DMS79 treated with DMSO at 0.1 percent for 48 hours (cell line): ENCODE measurements around the gene LCNL1.

Source experiments
- DNase-seq: peaks from one replicate; lab custom pipeline; 2025; lab: John Stamatoyannopoulos, UW

The LCNL1 gene

GRCh38 chr9:136975644-136976043 lies 7.1 kb upstream of the LCNL1 start:
- no peak for DNase-seq

DNA sequence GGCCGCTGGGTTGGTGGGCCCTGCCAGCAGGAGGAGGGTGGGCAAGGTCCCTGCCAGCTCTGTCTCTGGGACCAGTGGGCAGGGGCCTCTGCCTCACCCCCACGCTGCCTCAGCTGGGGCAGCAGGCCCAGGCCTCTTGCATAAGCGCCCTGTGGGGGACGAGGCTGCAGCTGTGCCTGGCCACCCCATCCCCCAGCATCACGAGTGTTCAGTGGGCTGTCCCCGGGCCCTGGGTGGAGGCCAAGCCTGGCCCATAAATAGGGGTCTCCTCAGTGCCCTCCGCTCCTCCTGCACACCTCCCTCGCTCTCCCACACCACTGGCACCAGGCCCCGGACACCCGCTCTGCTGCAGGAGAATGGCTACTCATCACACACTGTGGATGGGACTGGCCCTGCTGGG lies 5.6 kb upstream of the LCNL1 start, which contains the start of gene PTGDS:
Gene PTGDS (plus strand): TSS at position 282 of the 400 bp plus-strand sequence. CDS start 75 bp downstream, at position 357.
- DNase-seq: no peak

DNA sequence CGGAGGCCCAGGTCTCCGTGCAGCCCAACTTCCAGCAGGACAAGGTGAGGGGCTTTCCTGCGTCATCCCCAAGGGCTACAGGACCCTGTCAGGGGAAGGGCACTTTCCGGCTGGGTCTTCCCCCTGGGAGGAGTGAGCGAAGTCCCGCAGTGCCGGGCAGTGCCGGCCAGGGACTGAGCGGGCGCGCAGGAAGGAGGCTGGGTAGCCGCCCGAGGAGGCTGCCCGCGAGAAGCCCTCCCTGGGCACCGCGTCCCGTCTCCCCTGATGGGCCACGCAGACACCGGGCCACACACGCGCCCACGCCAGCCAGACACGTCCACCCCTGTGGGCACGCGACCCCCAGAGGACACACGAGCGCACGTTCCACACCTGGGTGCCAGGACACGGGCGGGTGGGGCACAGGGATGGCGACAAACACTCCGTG lies 5.1 kb upstream of the LCNL1 start:
- no peak for DNase-seq

GRCh38 chr9:136978073-136978864 lies 4.5 kb upstream of the LCNL1 start:
- DNase-seq: no peak

DNA sequence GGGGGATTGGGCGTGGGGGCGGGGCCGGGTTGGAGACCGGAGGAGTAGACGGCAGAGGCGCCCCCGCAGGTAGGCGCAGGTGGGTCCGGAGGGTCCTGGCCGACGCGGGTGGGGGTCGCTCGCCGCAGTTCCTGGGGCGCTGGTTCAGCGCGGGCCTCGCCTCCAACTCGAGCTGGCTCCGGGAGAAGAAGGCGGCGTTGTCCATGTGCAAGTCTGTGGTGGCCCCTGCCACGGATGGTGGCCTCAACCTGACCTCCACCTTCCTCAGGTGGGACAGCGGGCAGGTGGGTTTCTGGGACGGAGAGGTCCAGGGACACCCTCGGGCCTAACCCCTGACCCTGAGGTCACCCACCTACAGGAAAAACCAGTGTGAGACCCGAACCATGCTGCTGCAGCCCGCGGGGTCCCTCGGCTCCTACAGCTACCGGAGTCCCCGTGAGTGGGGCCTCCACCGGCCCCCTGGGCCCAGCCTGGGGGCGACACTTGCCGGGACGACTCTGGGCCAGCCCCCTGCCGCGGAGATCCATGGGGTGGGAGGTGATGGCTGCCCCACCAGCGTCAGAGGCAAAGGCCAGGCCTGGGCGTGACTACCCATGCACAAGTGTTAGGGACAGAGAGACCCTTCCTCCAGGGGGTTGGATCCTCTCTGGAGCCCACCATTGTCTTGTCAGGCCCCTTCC lies 3.8 kb upstream of the LCNL1 start:
- no peak for DNase-seq

GRCh38 chr9:136979769-136980587 lies 2.8 kb upstream of the LCNL1 start:
- no peak for DNase-seq

GRCh38 chr9:136980669-136981478 lies 1.9 kb upstream of the LCNL1 start:
- DNase-seq: no peak

DNA sequence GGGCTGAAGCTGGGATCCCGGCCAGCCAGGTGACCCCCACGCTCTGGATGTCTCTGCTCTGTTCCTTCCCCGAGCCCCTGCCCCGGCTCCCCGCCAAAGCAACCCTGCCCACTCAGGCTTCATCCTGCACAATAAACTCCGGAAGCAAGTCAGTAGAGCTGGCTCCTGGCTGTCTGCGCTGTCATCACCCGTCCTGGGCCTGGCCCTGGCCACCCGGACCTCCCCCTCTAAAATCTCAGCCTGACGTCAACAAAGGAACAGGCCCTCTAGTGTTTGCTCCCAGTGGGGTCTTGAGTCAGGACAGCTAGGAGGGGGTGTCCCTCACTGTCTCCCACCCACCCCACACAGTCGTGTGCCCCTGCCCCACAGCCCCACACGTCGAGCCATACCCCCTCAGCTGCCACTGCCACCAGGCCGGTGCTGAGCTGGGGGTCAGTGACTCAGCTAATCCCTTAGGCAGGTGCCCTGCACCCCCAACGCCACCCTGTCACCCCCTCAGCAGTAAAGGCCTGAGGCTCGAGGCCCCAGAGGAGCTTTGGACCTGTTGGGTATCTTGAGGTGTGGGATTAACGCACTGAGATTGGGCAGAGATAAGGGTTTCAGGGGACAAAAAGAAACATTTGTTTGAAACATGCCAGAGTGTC lies 1.1 kb upstream of the LCNL1 start:
- no peak for DNase-seq

GRCh38 chr9:136983167-136983566 lies 374 bp downstream of the LCNL1 start:
- DNase-seq: no peak

DNA sequence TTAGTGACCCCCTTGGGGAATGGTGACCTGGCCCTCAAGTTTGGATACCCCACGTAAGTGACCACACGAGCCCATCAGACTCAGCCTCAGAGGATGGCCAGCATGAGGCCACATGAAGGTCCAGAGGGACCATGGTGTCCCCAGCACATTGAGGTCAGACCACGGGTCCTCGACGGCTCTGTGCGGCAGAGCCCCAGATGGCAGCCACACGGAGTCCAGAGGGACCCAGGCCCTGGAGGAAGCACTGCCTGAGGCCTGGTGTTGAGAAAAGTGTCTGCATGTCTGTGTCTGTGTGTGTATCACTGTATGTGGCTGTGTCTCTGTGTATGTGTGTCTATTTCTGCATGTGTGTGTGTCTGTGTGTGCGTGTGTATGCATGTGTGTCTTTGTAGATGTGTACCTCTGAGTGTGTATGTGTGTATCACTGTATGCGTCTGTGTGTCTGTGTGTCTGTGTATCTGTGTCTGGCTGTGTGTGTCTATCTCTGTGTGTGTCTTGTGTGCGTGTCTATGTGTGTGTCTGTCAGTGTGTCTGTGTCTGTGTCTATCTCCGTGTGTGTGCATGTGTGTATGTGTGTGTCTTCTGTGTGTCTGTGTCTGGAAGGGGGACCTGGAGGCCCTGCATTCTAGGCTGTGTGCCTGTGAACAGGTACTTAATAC lies 992 bp downstream of the LCNL1 start:
- DNase-seq: no peak

GRCh38 chr9:136984464-136985026 lies 1.8 kb downstream of the LCNL1 start:
- DNase-seq: no peak

- no peak for DNase-seq
Measured at GRCh38 chr9:136985027-136985602, 2.3 kb downstream of the LCNL1 start.

GRCh38 chr9:136985853-136986252 lies 3.1 kb downstream of the LCNL1 start:
- DNase-seq: no peak

DNA sequence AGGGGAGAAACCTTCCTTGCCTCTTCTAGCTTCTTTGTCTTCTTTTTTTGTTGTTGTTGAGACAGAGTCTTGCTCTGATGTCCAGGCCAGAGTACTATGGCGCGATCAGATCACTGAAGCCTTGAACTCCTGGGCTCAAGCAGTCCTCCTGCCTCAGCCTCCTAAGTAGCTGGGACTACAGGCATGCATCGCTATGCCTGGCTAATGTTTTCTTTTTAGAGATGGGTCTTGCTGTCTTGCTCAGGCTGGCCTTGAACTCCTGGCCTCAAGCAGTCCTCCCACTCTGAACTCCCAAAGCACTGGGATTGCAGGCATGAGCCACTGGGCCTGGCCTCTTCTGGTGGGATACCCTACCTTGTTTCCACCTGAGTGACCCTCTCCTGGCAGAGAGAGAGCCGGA lies 6.1 kb downstream of the LCNL1 start:
- no peak for DNase-seq

DNA sequence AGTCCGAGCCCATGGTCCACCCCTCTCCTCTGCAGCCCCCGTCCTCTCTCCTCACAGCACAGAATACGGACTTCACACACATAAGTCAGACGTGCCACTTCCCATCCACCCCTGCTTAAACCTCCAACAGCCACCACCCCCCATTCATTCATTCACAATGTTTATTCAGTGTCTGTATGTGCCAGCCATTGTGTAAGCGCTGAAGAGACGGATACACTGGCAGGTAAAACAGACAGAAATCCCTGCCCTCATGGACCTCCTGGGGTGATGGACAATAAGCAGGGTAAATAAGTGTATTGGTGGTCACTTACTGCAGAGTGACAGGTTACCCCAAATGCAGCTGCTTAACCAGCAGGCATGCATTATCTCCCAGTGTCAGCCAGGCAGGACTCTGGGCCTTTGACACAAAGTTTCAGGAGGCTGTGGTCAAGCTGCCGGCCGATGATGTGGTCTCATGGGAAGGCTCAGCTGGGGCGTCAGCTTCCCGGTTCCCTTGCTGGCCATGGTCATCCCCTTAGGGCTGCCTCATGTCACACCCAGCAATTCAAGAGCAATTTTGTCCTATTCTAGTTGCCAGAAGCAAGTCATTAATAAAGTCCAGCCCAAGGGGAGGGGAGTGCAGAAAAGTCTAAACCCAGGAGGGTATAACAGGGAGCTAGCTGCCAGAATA lies 7.6 kb downstream of the LCNL1 start:
- no peak for DNase-seq

- DNase-seq: peak; percentile 27
Measured at GRCh38 chr9:136991993-136992818, 9.4 kb downstream of the LCNL1 start, which contains the start of gene PAXX. Gene PAXX, plus strand, starts transcription at chr9:136992422. Its CDS starts 22 bp downstream, at chr9:136992444.

DNA sequence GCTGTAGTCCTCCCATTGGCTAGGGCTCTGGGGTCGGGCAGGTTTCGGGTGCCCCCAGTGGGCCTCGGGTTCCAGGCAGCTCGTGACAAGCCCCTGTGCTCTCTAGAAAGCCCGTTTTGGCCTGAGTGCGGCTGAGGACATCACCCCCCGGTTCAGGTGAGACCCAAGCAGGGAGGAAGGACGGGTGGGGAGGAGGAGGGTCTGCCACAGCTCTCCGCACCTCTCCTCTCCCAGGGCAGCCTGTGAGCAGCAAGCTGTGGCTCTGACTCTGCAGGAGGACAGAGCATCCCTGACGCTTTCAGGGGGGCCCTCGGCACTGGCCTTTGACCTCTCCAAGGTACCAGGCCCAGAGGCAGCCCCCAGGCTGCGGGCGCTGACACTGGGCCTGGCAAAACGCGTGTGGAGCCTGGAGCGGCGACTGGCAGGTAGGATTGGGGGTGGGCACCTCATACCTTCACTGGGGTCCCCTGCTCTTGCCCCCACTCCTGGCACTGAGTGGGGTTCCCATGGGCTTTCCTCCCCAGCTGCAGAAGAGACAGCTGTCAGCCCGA lies 10.1 kb downstream of the LCNL1 start:
- no peak for DNase-seq
